GM12878 (cell line): ENCODE results near the gene TFAP2E.

ENCODE experiments used
- CTCF ChIP-seq, 3 experiments: IDR thresholded peaks in 2 of 3; conservative IDR thresholded peaks in 1 of 3; 2 replicates each; pipeline ENCODE4 v1.5.1; 2011; ENCODE audit warnings: low read depth in 3 of 3, low read length in 3 of 3, mild to moderate bottlenecking in 3 of 3, control low read depth in 2 of 3, moderate library complexity in 2 of 3, inconsistent platforms in 1 of 3, mixed read lengths in 1 of 3; ENCODE audit not compliant: control insufficient read depth in 2 of 3, insufficient read depth in 1 of 3; ENCODE audit errors: extremely low read depth in 1 of 3
- EZH2 ChIP-seq: IDR thresholded peaks from 2 replicates; pipeline ENCODE4 v1.6.1; 2012; ENCODE audit warnings: low read depth, mild to moderate bottlenecking, control low read depth, inconsistent platforms, low read length, borderline replicate concordance; ENCODE audit not compliant: control insufficient read depth
- GATAD2B ChIP-seq: fragments of 450-650 bp; conservative IDR thresholded peaks from 2 replicates; pipeline ENCODE4 v1.6.1; 2017; ENCODE audit warnings: low read depth, mild to moderate bottlenecking, moderate library complexity
- JUND ChIP-seq: IDR thresholded peaks from 2 replicates; pipeline ENCODE4 v1.6.1; 2012; ENCODE audit warnings: low read depth, mild to moderate bottlenecking, low read length, improper control_type of control experiment, moderate library complexity
- POLR2A ChIP-seq: IDR thresholded peaks from 2 replicates; pipeline ENCODE4 v1.6.1; 2011; ENCODE audit warnings: low read depth, mild to moderate bottlenecking, low read length
- POLR2AphosphoS2 ChIP-seq: IDR thresholded peaks from 2 replicates; pipeline ENCODE4 v1.6.1; 2011; ENCODE audit warnings: low read depth, mild to moderate bottlenecking, low read length, improper control_type of control experiment, moderate library complexity
- RELA ChIP-seq: fragments of 450-650 bp; IDR thresholded peaks from 2 replicates; pipeline ENCODE4 v1.8.0; 2014; ENCODE audit warnings: borderline replicate concordance; ENCODE audit not compliant: partially characterized antibody
- TCF12 ChIP-seq: IDR thresholded peaks from 2 replicates; pipeline ENCODE4 v1.6.1; 2011; ENCODE audit warnings: low read depth, mild to moderate bottlenecking, low read length
- YY1 ChIP-seq: IDR thresholded peaks from 2 replicates; pipeline ENCODE4 v1.6.1; 2011; ENCODE audit warnings: low read depth, mild to moderate bottlenecking, low read length
- ZNF384 ChIP-seq: IDR thresholded peaks from 2 replicates; pipeline ENCODE4 v1.6.1; 2012; ENCODE audit warnings: low read depth, mild to moderate bottlenecking, low read length, improper control_type of control experiment, borderline replicate concordance

GRCh38 chr1:35530168-35530567, 42.9 kb upstream of the TFAP2E start:
- TF ChIP-seq YY1: no peak
- no peak for TF ChIP-seq TCF12
- TF ChIP-seq EZH2: no peak
- TF ChIP-seq CTCF (IDR thresholded peaks at IDR 0.05 in 2 of 3, conservative IDR thresholded peaks at IDR 0.05 in 1 of 3; ENCODE audit: control insufficient read depth in 2 of 3, extremely low read depth in 1 of 3, insufficient read depth in 1 of 3, low read depth in 3 of 3, low read length in 3 of 3): no peak
- TF ChIP-seq POLR2AphosphoS2: no peak
- no peak for TF ChIP-seq RELA
- no peak for TF ChIP-seq ZNF384
- no peak for TF ChIP-seq GATAD2B
- no peak for TF ChIP-seq POLR2A
- no peak for TF ChIP-seq JUND
